HG03457 (cell line): ENCODE measurements around the gene PROKR1.

Experiments used
- ATAC-seq: cut with Tn5 transposase; IDR thresholded peaks from one replicate; pipeline ENCODE4 v1.9.1; 2021; ENCODE audit warnings: moderate number of reproducible peaks; ENCODE audit not compliant: unreplicated experiment

The PROKR1 gene

GRCh38 chr2:68695971-68696370 is 52.6 kb downstream of the PROKR1 start:
- ATAC-seq, result no peak

GRCh38 chr2:68696554-68696953 is 53.2 kb downstream of the PROKR1 start:
- no peak for ATAC-seq

- ATAC-seq, result no peak
These were observed 55.4 kb downstream of the PROKR1 start for GRCh38 chr2:68698567-68699377.

GRCh38 chr2:68700560-68700959 is 57.2 kb downstream of the PROKR1 start:
- ATAC-seq, result no peak

GRCh38 chr2:68706637-68707036 is 63.3 kb downstream of the PROKR1 start:
- no peak for ATAC-seq
